Thyroid gland (tissue), 4 donors: Measurements from ENCODE around the gene BTBD7.

Experiments used
- POLR2A ChIP-seq, 2 donors: fragments of 450-650 bp; IDR thresholded peaks; one replicate each; pipeline ENCODE4 v1.6.1; 2017; ENCODE audit warnings: antibody characterized with exemption in 2 of 2, mild to moderate bottlenecking in 2 of 2, moderate library complexity in 1 of 2
- TF ChIP-seq, protein P1 (sequence below), 6 experiments: fragments of 200-600 bp in 3 of 6; fragments of 450-650 bp in 3 of 6; sonication (generic) in 3 of 6; IDR thresholded peaks; one replicate each; pipeline ENCODE4 v1.5.1; 2016 to 2019; ENCODE audit warnings: antibody characterized with exemption in 6 of 6, mild to moderate bottlenecking in 2 of 6, inconsistent platforms in 1 of 6, moderate library complexity in 1 of 6

DNA sequence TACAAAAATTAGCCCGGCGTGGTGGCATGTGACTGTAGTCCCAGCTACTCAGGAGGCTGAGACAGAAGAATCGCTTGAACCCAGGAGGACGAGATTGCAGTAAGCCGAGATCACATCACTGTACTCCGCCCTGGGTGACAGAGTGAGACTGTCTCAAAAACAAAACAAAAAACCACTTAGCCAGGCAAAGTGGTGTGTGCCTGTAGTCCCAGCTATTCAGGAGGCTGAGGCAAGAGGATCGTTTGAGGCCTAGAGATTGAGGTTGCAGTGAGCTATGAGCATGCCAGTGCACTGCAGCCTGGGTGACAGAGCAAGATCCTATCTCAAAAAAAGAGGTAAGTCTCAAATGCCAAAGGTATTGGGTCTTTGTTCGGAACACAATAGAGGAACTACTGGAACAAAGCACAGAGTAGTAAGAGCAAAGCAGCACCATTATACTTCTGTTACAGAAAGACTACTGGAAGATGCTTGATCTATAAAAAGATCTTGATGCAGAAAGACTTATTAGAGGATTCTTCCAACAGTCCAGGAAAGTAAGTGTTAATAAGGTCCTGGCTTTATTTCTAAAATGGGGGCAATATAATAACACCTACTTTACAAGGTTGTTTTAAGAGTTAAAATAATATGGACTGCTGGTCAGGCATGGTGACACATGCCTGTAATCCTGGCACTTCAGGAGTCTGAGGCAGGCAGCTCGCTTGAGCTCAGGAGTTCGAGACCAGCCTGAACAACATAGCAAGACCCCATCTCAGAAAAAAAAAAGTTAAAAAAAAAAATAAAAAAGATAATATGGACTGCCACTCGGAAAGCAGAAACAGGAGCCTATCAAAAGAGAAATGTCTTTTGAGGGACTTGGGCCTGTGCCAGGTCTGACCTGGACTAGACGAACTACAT is 29.9 kb downstream of the BTBD7 start:
- TF ChIP-seq POLR2A (IDR thresholded peaks at IDR 0.05) = no peak
- TF ChIP-seq, protein P1, sequence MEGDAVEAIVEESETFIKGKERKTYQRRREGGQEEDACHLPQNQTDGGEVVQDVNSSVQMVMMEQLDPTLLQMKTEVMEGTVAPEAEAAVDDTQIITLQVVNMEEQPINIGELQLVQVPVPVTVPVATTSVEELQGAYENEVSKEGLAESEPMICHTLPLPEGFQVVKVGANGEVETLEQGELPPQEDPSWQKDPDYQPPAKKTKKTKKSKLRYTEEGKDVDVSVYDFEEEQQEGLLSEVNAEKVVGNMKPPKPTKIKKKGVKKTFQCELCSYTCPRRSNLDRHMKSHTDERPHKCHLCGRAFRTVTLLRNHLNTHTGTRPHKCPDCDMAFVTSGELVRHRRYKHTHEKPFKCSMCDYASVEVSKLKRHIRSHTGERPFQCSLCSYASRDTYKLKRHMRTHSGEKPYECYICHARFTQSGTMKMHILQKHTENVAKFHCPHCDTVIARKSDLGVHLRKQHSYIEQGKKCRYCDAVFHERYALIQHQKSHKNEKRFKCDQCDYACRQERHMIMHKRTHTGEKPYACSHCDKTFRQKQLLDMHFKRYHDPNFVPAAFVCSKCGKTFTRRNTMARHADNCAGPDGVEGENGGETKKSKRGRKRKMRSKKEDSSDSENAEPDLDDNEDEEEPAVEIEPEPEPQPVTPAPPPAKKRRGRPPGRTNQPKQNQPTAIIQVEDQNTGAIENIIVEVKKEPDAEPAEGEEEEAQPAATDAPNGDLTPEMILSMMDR (IDR thresholded peaks at IDR 0.05) = no peak
